GM12891 (cell line): ENCODE measurements around the gene MEIS1.

Source experiments
- DNase-seq: peaks from one replicate; pipeline ENCODE4 v3.0.0; 2011; ENCODE audit warnings: low spot score; ENCODE audit not compliant: insufficient read length
- FAIRE-seq: peaks from 2 replicates; lab custom pipeline; 2011; peaks lifted over from hg19 to GRCh38; lab: Jason Lieb, UNC
- PAX5 ChIP-seq: IDR thresholded peaks from 2 replicates; pipeline ENCODE4 v1.6.1; 2011; ENCODE audit warnings: low read length, moderate library complexity, mild to moderate bottlenecking; ENCODE audit not compliant: insufficient read depth, severe bottlenecking
- POLR2A ChIP-seq: IDR thresholded peaks from 2 replicates; pipeline ENCODE4 v1.6.1; 2011; ENCODE audit warnings: low read depth, low read length, control low read depth
- POLR2AphosphoS5 ChIP-seq: IDR thresholded peaks from 2 replicates; pipeline ENCODE4 v1.6.1; 2011; ENCODE audit warnings: low read depth, low read length, control low read depth
- POU2F2 ChIP-seq: IDR thresholded peaks from 2 replicates; pipeline ENCODE4 v1.6.1; 2011; ENCODE audit warnings: low read depth, mild to moderate bottlenecking, control low read depth, low read length, moderate library complexity
- SPI1 ChIP-seq: IDR thresholded peaks from 2 replicates; pipeline ENCODE4 v1.6.1; 2011; ENCODE audit warnings: low read depth, low read length, control low read depth
- TAF1 ChIP-seq: IDR thresholded peaks from 2 replicates; pipeline ENCODE4 v1.6.1; 2011; ENCODE audit warnings: low read depth, low read length, control low read depth

The MEIS1 gene

DNA sequence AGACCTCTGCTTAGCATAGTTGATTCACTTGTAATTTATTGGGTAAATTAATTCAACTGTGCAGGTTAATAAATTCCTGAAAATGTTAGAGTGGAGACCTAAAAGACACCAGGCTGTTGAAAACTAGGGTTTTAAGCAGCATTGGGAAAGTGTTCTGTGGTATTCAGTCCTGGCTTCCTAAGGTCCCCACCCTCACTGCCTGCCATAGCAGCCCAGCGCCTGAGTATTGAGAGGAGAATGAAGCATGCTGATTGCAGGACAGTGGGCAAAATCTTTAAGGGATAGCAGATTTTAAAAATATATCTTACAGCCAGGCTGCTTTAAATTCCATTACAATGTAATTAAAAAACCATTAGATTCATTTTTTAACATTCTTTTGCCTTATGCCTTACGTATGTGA lies 20.6 kb downstream of the MEIS1 start:
- DNase-seq (no peak), FAIRE-seq (no peak)
- no peak for TF ChIP-seq TAF1
- TF ChIP-seq SPI1, result no peak
- TF ChIP-seq POLR2AphosphoS5, result no peak
- no peak for TF ChIP-seq POU2F2
- TF ChIP-seq POLR2A, result no peak
- TF ChIP-seq PAX5, result no peak

DNA sequence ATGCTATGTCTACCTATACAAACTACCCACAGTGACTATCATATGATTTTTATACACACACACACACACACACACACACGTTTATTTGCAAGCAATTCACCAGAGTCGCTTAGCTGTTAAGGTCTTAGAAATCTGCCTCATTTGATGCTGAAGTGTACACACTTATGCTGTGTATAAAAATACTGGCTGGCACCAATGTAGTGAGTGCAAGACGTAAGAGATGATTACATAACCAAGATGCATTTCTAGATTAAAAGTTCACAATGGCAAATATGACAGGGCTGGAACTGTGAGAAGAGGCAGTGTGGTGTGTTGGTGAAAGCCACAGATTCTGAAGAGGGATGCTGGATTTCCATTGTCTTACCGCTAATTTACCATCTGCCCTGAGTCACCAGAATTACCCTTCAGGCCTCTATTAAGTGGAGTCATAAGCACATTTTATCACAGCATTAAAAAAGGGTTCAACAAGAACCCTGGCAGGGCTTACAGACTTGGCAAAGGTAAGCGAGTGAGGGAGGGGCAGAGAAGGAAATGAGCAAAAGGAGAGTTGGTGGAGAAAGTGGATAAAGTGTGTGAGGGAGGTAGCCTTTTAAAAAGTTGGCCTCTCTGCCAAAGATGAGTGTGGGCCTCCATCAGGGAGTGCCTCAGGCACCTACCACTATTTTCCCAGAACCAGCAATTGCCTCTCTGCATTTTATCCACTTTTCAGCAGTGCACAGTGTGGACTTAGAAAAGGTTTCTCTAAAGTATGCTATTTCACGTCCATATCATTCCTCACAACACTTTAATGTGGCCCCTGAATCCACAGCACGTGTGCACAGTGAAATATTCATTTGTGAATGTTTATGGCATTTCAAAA lies 21.5 kb downstream of the MEIS1 start:
- TF ChIP-seq POU2F2, result no peak
- TF ChIP-seq TAF1, result no peak
- no peak for TF ChIP-seq POLR2AphosphoS5
- TF ChIP-seq PAX5, result no peak
- TF ChIP-seq POLR2A, result no peak
- no peak for TF ChIP-seq SPI1
- FAIRE-seq (no peak), DNase-seq (no peak)

DNA sequence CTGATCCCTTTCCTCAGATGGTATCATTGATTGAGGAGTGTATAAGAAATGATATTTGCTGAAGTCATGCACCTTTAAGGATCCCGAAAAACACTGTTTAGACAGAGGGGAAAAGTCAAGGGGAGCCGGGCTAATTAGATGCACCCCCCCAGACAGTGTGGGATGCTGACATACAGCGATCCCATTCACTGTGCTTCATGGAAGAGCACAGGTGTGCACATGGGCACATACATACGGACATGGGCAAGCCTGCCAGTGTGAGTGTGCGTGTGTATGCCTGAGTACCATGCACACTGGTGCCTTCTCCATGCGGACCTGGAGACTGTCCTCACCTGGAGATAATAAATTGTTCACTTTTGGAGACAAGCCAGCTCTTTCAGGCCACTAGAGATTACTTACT lies 22.6 kb downstream of the MEIS1 start:
- no peak for DNase-seq
- TF ChIP-seq SPI1 (no peak), TAF1 (no peak), POLR2AphosphoS5 (no peak), PAX5 (no peak), POU2F2 (no peak), POLR2A (no peak)
- FAIRE-seq, result no peak

DNA sequence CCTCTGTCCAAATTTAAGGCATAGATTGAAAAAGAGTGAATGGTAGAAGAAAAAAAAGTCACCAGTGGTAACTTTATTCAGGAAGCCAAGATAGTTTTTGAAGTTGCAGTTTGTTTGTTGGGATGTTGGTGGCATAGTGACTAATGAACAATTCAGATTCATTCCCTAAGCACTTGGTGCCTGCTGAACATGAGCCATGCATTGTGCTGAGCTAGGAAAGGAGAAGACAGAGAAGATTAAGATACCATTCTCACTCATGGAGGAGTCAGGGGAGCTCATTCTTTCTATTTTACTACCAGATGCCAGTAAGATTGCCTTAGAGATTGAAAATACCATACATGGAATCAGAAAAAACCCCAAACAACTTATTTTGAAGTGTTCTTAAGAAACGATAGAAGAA lies 25.1 kb downstream of the MEIS1 start:
- no peak for FAIRE-seq
- TF ChIP-seq TAF1 (no peak), POLR2A (no peak), POLR2AphosphoS5 (no peak), SPI1 (no peak), PAX5 (no peak), POU2F2 (no peak)

DNA sequence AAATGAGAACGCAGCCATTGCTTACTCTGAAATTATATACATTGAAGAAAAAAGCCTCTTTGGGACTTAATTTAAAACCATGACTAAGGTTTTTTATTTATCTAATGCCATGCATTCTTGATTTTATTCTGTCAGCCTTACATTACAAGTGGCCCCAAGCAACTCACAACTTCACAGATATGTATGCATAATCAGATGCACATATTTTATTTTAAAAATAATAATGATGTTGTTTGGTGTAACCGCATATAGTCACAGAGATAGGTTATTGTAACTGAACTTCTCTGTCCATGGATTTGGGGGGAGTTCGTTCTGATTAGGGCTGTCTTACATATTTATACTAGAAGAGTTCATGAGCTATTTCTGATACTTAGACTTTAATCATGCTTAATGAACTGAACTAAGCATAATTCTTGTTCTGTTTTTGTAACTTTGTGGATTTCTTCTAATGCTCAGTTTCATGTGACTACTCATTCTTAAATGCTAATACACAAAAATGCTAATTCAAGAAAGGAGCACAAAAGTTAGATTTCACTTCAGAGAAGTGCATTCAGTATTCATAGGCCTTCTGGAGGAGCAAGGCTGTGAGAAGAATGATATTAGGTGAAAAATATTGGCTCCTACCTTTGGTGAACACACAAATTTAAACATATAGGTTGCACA lies 26.2 kb downstream of the MEIS1 start:
- DNase-seq (no peak), FAIRE-seq (no peak)
- TF ChIP-seq TAF1 (no peak), SPI1 (no peak), PAX5 (no peak), POLR2AphosphoS5 (no peak), POU2F2 (no peak), POLR2A (no peak)

More for the DNA sequence above, 25.1 kb downstream of the MEIS1 start:
- no peak for DNase-seq

DNA sequence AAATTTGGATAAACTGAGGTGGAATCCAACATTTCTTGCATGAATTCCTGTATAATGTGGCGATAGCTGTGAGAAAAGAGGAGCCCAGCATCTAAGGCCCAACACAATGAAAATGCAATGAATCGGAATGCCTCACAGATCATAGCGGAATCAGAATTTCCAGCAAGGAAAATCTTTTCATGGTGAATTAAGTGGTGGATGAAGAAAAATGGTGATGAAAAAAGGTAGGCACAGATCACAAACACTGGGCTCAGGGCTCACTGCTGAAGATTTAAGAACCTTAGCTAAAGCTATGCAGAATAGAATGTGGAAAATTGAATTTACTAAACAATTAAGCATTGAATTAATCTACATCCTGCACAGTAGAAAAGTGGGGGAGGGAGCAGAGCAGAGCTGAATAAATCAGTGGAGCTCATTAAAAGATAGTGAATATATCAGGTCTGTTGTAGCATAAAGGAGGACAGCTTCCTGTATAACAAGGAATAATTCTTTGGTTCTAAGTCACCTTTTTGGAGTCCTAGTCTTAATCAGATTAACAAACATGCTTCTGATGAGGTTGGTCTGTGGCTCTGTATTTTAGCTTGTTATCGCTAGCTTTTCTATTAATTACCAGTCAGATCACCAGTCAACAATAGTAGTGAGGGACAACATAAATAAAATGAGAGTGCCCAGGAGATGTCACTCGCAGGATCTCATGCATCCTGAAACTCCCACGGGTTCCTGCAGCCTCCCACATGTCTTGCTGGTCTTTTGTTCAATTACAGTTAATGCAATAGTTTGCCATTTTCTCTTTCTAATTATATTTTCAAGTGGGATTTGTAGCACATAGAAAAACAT lies 27.0 kb downstream of the MEIS1 start:
- DNase-seq, result no peak
- FAIRE-seq, result no peak
- TF ChIP-seq SPI1, result no peak

DNA sequence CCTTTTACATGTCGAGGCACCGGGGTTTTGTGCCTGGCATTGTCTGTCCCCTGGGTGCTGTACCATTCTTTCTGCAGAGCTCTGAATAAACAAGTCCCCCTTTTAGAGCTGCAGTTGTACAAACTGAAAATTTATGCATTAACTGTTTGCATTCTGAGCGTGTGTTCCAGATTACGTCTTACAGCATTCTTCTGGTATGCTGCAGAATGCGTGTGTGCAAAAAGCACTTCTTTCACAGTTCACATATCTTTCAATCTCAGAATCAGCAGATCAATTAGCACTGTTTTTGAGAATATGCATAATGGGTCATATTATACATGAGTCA lies 27.5 kb downstream of the MEIS1 start:
- DNase-seq, result no peak
- TF ChIP-seq POU2F2 (no peak), PAX5 (no peak), POLR2AphosphoS5 (no peak), POLR2A (no peak), SPI1 (no peak), TAF1 (no peak)
- FAIRE-seq, result no peak

DNA sequence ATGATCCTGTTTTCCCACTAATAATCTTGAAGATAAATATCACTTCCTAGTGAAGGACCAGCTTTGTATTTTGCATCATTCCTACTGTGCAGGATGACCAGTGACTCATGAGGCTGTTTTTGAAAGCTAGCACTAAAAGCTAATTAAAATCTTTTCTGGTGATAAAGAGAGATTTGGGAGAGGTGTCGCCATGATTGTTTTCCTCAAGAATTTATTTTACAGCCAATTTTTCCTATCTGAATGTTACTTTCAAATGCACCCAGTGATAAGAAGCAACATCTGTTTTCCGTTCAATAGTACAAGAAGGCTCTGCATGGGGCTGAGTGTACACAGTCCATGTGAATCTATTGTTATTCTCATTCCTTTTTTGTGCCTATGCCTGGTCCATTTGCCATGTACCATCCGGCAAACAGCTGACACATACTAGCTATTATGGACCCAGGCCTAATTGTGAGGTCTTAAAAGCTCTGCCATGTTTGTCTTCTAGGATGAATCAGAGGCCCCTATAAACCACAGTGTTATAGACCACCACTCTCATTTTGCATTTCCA lies 28.4 kb downstream of the MEIS1 start:
- DNase-seq (no peak), FAIRE-seq (no peak)
- TF ChIP-seq SPI1, result no peak
- TF ChIP-seq POLR2AphosphoS5, result no peak
- TF ChIP-seq TAF1, result no peak
- no peak for TF ChIP-seq PAX5
- TF ChIP-seq POLR2A, result no peak
- TF ChIP-seq POU2F2, result no peak
